Mesodermal cell (in vitro differentiated cells): ENCODE results near the gene BCHE.

Experiments used
- H3K27ac ChIP-seq: 2 replicates; pipeline ENCODE4 v1.7.0; 2013; ENCODE audit warnings: mild to moderate bottlenecking, low read depth, low read length, moderate library complexity; ENCODE audit not compliant: severe bottlenecking
- H3K36me3 ChIP-seq: 2 replicates; pipeline ENCODE4 v1.7.1; 2013; ENCODE audit warnings: mild to moderate bottlenecking, low read length, moderate library complexity; ENCODE audit not compliant: control insufficient read depth, insufficient read depth
- H3K4me1 ChIP-seq: one replicate; pipeline ENCODE4 v1.7.1; 2013; ENCODE audit warnings: mild to moderate bottlenecking, low read length; ENCODE audit not compliant: insufficient read depth, control insufficient read depth, poor library complexity, severe bottlenecking
- H3K4me3 ChIP-seq: 2 replicates; pipeline ENCODE4 v1.7.0; 2013; ENCODE audit warnings: low read length, control low read depth, mild to moderate bottlenecking; ENCODE audit not compliant: insufficient read depth, poor library complexity, severe bottlenecking; ENCODE audit errors: extremely low read depth
- H3K9me3 ChIP-seq: 2 replicates; pipeline ENCODE4 v1.7.1; 2013; ENCODE audit warnings: mild to moderate bottlenecking, low read length, moderate library complexity; ENCODE audit not compliant: control insufficient read depth
- WGBS, 2 experiments: methylation state at CpG; one replicate each; pipeline ENCODE4 v1.1.5; 2013; ENCODE audit warnings: missing lambda C conversion rate in 2 of 2; ENCODE audit not compliant: insufficient coverage in 2 of 2; 5-methylcytosine and 5-hydroxymethylcytosine counted together

BCHE gene

DNA sequence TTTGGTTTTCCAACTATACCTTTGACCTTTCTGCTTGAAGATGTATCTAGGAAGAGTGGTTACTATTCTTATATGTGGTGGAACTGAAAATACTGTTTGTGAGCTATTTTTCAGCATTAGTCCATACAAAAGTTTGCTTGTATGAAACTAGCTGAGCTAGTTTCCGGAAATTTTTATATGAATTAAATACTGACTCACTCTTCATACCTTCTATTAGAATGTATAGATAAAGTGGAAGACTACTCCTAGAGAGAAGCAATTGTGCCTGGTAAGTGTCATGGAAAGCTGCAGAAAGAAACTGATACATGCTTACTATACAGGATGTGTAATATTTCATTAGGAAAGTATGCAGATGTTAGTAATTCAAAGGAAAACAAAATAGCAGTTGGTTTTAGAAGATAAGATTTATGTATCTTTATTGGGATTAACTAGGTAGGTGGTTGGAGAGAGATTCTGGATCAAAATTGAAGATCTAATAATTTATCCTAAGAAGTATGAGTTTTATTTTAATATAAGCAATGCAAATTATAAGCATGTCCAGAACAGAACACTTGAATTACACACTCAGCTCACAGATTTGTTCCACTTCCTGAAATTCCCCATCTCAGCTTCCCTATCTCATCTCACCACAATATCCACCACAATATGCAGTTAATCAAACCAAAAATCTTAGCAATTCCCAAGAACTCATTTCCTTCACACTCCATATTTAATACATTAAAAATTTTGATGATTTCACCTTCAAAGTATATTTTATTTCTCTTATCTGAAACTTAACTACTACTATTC, 82.8 kb downstream of the BCHE start:
- no CpG with 5 or more reads among the region's 1 CpG for WGBS, 2 experiments
- Histone ChIP-seq H3K36me3 (no peaks in the 10 kb centered on the region), H3K27ac (no peak overlapping the region), H3K4me3 (no peak overlapping the region), H3K4me1 (peaks cover 4% of the 10 kb centered on the region), H3K9me3 (no peaks in the 10 kb centered on the region)

DNA sequence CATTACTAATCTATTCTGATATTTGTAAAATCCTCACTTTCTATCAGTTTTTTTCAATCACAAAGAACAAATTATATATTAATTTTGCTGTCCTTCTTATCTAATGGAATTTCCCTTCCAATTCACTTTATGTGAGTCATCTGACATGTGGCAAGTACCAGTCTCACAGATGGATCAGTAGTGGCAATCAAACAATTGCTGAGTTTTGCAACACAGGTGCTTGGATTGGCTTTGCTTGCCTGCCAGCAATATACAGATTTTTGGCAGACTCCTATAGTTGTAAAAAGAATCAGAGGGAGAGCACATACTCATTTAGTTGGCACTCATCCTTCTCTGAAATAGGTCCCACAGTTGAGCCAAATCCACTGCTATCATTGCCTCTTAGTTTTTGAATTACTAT, 83.7 kb downstream of the BCHE start:
- no peaks in the 10 kb centered on the region for H3K36me3 ChIP-seq
- H3K27ac ChIP-seq, result no peak overlapping the region
- H3K9me3 ChIP-seq, result no peaks in the 10 kb centered on the region
- no peak overlapping the region for H3K4me3 ChIP-seq
- peaks cover 9% of the 10 kb centered on the region for H3K4me1 ChIP-seq

- no peaks in the 10 kb centered on the region for H3K9me3 ChIP-seq
- 81 to 84% methylated on average over 3 to 5 of the region's 7 CpGs for whole genome bisulfite sequencing, 2 experiments
- no peak overlapping the region for H3K27ac ChIP-seq
- no peaks in the 10 kb centered on the region for H3K36me3 ChIP-seq
- H3K4me1 ChIP-seq, result peaks cover 9% of the 10 kb centered on the region
- H3K4me3 ChIP-seq, result no peak overlapping the region
These were observed 85.6 kb downstream of the BCHE start for GRCh38 chr3:165751637-165752036.

DNA sequence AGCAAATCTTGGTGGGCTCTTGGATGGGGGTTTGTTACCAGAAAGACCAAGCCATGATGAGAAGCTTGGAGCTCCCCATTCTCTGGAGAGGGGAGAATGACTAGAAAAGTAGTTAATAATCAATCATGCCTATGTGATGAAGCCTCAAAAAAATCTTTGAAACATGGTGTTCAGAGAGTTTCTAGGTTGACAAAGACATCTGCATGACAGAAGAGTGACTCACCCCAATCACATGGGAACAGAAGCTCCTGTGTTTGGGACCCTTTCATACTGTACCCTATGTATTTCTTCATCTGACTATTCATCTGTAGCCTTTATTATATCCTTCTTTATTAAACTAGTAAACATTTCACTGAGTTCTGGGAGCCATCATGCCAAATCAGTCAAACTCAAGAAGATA, 87.4 kb downstream of the BCHE start:
- H3K4me3 ChIP-seq, result no peak overlapping the region
- H3K9me3 ChIP-seq, result no peaks in the 10 kb centered on the region
- no peak overlapping the region for H3K27ac ChIP-seq
- H3K4me1 ChIP-seq, result peaks cover 9% of the 10 kb centered on the region
- no peaks in the 10 kb centered on the region for H3K36me3 ChIP-seq

DNA sequence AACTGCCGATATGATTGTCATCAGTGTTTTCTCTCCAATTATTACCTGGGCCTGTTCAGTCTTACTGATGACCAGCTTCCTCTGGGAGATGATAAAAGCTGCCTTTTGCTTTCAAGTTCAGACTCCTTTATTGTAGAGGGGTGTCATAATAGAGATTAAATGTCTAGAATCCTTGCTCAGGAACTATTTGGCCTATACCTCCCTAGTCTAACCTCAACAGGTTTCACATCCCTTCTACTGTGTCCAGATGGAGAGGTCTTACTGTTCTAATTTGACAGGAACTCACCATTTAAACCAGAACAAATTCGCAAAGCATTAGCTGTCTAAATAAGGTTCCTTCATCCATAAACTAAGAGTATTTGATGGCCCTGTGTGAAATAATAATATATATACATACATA, 88.0 kb downstream of the BCHE start:
- no peak overlapping the region for H3K4me3 ChIP-seq
- H3K4me1 ChIP-seq, result peaks cover 9% of the 10 kb centered on the region
- H3K27ac ChIP-seq, result no peak overlapping the region
- no peaks in the 10 kb centered on the region for H3K9me3 ChIP-seq
- no peaks in the 10 kb centered on the region for H3K36me3 ChIP-seq
- WGBS, 2 experiments, result 83 to 86% methylated on average over 1 of the region's 2 CpGs

- no CpG with 5 or more reads among the region's 2 CpGs for WGBS, 2 experiments
- Histone ChIP-seq H3K36me3 (no peaks in the 10 kb centered on the region), H3K27ac (no peak overlapping the region), H3K9me3 (no peaks in the 10 kb centered on the region), H3K4me3 (no peak overlapping the region), H3K4me1 (peaks cover 9% of the 10 kb centered on the region)
These were observed 89.1 kb downstream of the BCHE start for GRCh38 chr3:165748094-165748493.

DNA sequence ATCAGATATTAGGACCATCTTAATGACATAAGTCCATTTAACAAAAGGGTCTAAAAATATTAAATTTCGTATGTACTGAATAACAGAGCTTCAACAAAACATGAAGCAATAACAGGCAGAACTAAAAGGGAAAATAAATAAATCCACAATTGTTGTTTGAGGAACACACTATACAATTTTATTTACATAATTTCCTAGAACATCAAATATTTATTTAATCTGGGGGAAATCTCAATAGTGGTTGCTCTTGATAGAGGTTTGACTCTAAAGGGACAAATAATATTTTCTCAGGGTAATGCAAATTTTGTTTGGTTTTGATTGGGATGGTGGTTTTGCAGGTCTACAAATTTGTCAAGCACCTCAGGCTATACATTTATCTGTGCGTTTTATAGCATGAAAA, 90.3 kb downstream of the BCHE start:
- Histone ChIP-seq H3K36me3 (no peaks in the 10 kb centered on the region), H3K9me3 (no peaks in the 10 kb centered on the region), H3K4me3 (no peak overlapping the region), H3K4me1 (peaks cover 9% of the 10 kb centered on the region), H3K27ac (no peak overlapping the region)
- no CpG with 5 or more reads among the region's 2 CpGs for WGBS, 2 experiments

GRCh38 chr3:165744025-165744424, 93.2 kb downstream of the BCHE start:
- H3K4me3 ChIP-seq, result no peak overlapping the region
- H3K36me3 ChIP-seq, result no peaks in the 10 kb centered on the region
- no peak overlapping the region for H3K27ac ChIP-seq
- 80 to 100% methylated on average over 1 to 3 of the region's 3 CpGs for WGBS, 2 experiments
- no peaks in the 10 kb centered on the region for H3K9me3 ChIP-seq
- H3K4me1 ChIP-seq, result peaks cover 1% of the 10 kb centered on the region

DNA sequence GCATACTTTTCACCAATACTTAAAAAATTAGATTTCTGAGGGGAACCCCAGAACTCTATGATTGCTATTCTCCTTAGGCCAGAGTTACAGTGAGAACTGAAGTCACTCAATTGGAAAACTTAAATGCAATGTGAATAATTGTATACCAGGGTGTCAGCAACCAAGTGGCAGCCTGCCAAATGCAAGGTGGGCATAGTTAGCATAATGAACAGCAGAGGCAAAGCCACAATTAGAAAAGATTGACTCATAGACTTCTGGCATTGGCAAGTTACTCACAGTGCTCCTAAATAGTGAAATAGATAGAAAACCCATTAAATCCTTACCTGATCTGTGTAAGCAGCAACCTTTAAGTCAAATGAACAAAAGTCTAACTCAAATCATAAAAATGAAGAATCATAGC, 94.9 kb downstream of the BCHE start:
- Histone ChIP-seq H3K9me3 (no peaks in the 10 kb centered on the region), H3K27ac (no peak overlapping the region), H3K4me3 (no peak overlapping the region), H3K36me3 (no peaks in the 10 kb centered on the region), H3K4me1 (no peaks in the 10 kb centered on the region)

DNA sequence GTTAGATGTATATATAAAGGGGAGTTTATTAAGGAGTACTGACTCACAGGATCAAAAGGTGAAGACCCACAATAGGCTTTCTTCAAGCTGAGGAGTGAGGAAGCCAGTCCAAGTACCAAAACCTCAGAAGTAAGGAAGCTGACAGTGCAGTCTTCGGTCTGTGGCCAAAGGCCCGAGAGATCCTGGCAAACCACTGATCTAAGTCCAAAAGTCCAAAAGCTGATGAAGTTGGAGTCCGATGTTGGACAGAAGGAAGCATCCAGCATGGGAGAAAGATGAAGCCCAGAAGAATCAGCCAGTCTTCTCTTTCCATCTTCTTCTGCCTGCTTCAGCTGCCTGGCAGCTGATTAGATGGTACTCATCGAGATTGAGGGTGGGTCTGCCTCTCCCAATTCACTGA, 107.5 kb downstream of the BCHE start:
- no peak overlapping the region for H3K27ac ChIP-seq
- no peaks in the 10 kb centered on the region for H3K4me1 ChIP-seq
- 67 to 100% methylated on average over 3 of the region's 4 CpGs for WGBS, 2 experiments
- H3K36me3 ChIP-seq, result no peaks in the 10 kb centered on the region
- no peaks in the 10 kb centered on the region for H3K9me3 ChIP-seq
- H3K4me3 ChIP-seq, result no peak overlapping the region

DNA sequence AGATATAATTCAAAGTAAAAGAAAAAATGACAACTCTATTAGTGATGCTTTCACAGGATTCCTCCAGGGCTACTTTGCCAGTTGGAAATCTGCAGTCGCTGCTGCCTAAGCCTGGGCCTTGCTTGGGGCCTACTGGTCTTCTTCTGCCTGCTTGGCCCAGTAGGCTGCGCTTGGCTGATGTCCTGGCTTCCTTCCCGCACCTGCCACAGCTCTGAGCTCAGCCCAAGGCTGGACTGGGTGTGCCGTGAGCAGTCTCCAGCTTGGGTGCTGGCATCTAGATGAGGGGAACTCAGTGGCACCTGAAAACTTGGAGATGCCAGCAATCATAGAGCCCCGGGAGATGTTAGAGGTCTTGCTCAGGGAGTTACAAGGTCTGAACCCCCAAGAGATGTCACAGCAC, 108.3 kb downstream of the BCHE start:
- Histone ChIP-seq H3K27ac (no peak overlapping the region), H3K4me3 (no peak overlapping the region), H3K36me3 (no peaks in the 10 kb centered on the region), H3K9me3 (no peaks in the 10 kb centered on the region), H3K4me1 (no peaks in the 10 kb centered on the region)
- WGBS, 2 experiments, result 90 to 96% methylated on average over 4 to 5 of the region's 5 CpGs
